ENCODE results near the gene FDXR. TPM values are rescaled to one million over a fixed set of nuclear protein-coding genes. Genes with fewer than 3 reads are reported as not detected.

FDXR gene
- total and polyA plus RNA-seq, 9 of the 15 experiments (the other 6 are each of a cell fraction or from before 2014, with no cell fraction given) = 0.89 to 70.7 (median 30.9) TPM

DNA sequence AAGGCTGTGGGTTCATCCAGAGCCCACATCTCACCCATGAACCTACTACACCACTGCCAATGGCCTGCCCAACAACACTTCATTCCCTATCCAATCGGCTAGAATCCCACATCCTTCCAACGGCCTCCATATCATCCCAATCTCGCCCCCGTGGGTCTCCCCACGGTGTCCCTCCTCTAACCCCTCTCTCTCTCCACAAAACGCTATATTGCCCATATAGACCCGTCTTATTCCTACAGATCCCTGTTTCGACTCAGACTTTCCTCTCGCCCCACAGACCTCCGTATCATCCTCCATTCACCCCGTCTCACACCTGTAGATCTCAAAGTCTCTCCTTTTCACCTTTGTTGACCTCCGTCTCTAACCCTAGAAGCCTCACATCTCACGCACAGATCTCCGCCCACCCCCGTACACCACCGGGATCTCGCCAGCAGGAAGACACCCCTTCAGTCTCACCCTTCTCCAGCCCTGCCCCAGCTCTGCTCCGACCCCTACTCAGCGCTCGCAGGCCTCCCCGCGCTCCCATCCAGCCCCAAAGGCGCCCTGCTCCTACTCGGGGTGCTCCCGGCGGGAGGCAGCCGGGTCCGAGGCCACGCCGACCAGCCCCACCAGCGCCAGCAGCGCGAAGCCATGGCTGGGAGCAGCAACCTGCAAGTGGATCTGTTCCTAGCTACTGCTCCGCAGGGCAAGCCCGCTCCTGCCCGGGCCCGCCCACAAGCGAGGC, at the start of gene FDXR (continued):
- TF ChIP-seq, protein P1, sequence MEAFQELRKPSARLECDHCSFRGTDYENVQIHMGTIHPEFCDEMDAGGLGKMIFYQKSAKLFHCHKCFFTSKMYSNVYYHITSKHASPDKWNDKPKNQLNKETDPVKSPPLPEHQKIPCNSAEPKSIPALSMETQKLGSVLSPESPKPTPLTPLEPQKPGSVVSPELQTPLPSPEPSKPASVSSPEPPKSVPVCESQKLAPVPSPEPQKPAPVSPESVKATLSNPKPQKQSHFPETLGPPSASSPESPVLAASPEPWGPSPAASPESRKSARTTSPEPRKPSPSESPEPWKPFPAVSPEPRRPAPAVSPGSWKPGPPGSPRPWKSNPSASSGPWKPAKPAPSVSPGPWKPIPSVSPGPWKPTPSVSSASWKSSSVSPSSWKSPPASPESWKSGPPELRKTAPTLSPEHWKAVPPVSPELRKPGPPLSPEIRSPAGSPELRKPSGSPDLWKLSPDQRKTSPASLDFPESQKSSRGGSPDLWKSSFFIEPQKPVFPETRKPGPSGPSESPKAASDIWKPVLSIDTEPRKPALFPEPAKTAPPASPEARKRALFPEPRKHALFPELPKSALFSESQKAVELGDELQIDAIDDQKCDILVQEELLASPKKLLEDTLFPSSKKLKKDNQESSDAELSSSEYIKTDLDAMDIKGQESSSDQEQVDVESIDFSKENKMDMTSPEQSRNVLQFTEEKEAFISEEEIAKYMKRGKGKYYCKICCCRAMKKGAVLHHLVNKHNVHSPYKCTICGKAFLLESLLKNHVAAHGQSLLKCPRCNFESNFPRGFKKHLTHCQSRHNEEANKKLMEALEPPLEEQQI (IDR thresholded peaks at IDR 0.05) = no peak
- TF ChIP-seq PPARD (CRISPR knock-in tag; IDR thresholded peaks at IDR 0.05) (no peak), ERF (CRISPR knock-in tag; IDR thresholded peaks at IDR 0.05) (no peak), FOXJ2 (tag; IDR thresholded peaks at IDR 0.05) (no peak), SMARCA5 (IDR thresholded peaks at IDR 0.05) (peak; percentile 68; the same call in 1 of the 2 replicates), ZNF121 (CRISPR knock-in tag; conservative IDR thresholded peaks at IDR 0.05) (no peak), RBM25 (IDR thresholded peaks at IDR 0.05; ENCODE audit: low read depth, low read length, severe bottlenecking) (no peak), ZNF324 (CRISPR knock-in tag; IDR thresholded peaks at IDR 0.05) (no peak), TEAD1 (CRISPR knock-in tag; IDR thresholded peaks at IDR 0.05) (no peak), ZBTB8A (IDR thresholded peaks at IDR 0.05; ENCODE audit: partially characterized antibody) (no peak), ZNF408 (CRISPR knock-in tag; IDR thresholded peaks at IDR 0.05; ENCODE audit: low read depth) (no peak), ZNF785 (CRISPR knock-in tag; IDR thresholded peaks at IDR 0.05) (no peak), ZNF431 (CRISPR knock-in tag; IDR thresholded peaks at IDR 0.05) (no peak; the same call in 1 of the 2 replicates), SRSF9 (IDR thresholded peaks at IDR 0.05; ENCODE audit: borderline replicate concordance, low read depth, low read length) (no peak), EGR1 (conservative IDR thresholded peaks at IDR 0.05) (peak; percentile 77), SNIP1 (IDR thresholded peaks at IDR 0.05; ENCODE audit: low read depth) (no peak), GTF2E2 (tag; IDR thresholded peaks at IDR 0.05) (peak; percentile 2; the same call in 1 of the 2 replicates), SMC3 (conservative IDR thresholded peaks at IDR 0.05; ENCODE audit: insufficient read depth, low read depth, low read length) (no peak), LARP7 (IDR thresholded peaks at IDR 0.05) (no peak)
- TF ChIP-seq, protein P2, sequence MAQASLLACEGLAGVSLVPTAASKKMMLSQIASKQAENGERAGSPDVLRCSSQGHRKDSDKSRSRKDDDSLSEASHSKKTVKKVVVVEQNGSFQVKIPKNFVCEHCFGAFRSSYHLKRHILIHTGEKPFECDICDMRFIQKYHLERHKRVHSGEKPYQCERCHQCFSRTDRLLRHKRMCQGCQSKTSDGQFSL (CRISPR knock-in tag; IDR thresholded peaks at IDR 0.05) = no peak
- TF ChIP-seq, protein P2 (tag; IDR thresholded peaks at IDR 0.05) = no peak
- TF ChIP-seq, protein P3, sequence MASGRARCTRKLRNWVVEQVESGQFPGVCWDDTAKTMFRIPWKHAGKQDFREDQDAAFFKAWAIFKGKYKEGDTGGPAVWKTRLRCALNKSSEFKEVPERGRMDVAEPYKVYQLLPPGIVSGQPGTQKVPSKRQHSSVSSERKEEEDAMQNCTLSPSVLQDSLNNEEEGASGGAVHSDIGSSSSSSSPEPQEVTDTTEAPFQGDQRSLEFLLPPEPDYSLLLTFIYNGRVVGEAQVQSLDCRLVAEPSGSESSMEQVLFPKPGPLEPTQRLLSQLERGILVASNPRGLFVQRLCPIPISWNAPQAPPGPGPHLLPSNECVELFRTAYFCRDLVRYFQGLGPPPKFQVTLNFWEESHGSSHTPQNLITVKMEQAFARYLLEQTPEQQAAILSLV (tag; IDR thresholded peaks at IDR 0.05) = no peak
- TF ChIP-seq, protein P4, sequence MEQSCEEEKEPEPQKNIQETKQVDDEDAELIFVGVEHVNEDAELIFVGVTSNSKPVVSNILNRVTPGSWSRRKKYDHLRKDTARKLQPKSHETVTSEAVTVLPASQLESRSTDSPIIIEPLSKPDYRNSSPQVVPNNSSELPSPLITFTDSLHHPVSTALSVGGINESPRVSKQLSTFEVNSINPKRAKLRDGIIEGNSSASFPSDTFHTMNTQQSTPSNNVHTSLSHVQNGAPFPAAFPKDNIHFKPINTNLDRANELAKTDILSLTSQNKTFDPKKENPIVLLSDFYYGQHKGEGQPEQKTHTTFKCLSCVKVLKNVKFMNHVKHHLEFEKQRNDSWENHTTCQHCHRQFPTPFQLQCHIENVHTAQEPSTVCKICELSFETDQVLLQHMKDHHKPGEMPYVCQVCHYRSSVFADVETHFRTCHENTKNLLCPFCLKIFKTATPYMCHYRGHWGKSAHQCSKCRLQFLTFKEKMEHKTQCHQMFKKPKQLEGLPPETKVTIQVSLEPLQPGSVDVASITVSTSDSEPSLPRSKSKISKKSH (CRISPR knock-in tag; IDR thresholded peaks at IDR 0.05) = no peak
